ENCODE data around the gene KCNQ2. TPM values are rescaled to one million over a fixed set of nuclear protein-coding genes. Genes with fewer than 3 reads are reported as not detected.

KCNQ2 gene
- total RNA-seq, 4 donors from 2014 or later: not detected

DNA sequence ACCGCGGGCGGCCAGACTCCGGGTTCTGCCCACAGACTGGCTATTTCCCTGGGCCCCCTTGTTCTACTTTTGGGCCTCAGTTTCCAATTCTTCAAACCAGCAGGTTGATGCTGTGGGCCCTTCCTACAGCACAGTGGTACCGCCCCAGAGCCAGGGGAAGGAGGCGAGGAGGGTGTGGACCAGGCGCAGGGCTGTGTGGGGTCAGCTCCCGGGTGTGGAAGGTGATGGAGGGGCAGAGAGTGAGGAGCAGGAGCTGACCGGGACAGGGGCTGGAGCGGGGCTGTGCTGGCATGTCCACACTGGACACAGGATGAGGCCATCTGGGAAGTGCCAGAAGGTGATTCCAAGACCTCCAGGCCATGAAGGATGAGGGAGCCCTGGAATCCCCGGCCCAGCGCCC lies 76.2 kb downstream of the KCNQ2 start:
- TF ChIP-seq, protein P1, sequence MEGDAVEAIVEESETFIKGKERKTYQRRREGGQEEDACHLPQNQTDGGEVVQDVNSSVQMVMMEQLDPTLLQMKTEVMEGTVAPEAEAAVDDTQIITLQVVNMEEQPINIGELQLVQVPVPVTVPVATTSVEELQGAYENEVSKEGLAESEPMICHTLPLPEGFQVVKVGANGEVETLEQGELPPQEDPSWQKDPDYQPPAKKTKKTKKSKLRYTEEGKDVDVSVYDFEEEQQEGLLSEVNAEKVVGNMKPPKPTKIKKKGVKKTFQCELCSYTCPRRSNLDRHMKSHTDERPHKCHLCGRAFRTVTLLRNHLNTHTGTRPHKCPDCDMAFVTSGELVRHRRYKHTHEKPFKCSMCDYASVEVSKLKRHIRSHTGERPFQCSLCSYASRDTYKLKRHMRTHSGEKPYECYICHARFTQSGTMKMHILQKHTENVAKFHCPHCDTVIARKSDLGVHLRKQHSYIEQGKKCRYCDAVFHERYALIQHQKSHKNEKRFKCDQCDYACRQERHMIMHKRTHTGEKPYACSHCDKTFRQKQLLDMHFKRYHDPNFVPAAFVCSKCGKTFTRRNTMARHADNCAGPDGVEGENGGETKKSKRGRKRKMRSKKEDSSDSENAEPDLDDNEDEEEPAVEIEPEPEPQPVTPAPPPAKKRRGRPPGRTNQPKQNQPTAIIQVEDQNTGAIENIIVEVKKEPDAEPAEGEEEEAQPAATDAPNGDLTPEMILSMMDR (IDR thresholded peaks at IDR 0.05; ENCODE audit: low read depth): no peak

DNA sequence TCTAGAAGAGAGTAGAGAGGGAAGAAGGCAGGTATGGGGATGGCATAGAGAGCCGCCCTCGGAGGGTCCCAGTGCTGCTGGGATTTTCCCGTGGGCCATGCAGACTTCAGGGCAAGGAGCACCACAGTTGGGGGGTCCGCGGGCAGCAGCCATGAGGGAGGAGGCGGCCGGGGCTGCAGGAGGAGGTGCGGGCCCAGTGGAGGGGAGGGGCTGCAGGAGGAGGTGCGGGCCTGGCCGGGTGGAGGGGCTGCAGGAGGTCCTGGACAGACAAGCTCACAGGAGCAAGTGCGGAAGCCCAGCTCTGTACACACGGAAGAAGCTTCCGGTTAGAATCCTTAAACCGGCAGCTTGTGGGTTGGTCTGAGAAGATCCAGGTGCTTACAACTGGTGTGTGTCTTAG lies 76.7 kb downstream of the KCNQ2 start:
- TF ChIP-seq, protein P1 (IDR thresholded peaks at IDR 0.05; ENCODE audit: low read depth): no peak

DNA sequence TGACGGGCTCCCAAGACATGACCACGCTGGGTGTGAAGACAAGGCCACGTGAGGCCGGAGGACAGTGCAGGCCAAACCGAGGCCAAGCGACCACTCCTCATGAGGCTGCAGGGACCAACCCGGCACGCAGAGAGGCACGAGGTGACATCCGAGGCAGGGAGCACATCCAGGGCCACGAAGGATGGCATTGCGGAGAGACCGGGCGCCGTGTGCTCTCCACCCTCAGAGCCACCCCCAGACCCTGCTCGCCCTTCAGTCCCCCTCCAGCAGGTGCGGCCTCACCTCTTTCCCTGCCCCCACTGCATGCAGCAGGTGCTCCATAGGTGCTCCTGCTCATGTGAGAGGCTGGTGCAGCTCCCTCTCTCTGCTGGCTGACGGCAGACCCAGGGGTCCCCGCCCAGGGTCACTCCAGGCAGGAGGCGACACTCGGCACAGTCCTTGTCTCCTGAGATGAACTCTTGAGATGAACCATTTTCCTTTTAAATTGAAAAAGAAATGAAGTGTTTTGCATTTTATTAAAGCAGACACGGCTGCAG lies 77.5 kb downstream of the KCNQ2 start:
- TF ChIP-seq, protein P1 (IDR thresholded peaks at IDR 0.05; ENCODE audit: low read depth): no peak

DNA sequence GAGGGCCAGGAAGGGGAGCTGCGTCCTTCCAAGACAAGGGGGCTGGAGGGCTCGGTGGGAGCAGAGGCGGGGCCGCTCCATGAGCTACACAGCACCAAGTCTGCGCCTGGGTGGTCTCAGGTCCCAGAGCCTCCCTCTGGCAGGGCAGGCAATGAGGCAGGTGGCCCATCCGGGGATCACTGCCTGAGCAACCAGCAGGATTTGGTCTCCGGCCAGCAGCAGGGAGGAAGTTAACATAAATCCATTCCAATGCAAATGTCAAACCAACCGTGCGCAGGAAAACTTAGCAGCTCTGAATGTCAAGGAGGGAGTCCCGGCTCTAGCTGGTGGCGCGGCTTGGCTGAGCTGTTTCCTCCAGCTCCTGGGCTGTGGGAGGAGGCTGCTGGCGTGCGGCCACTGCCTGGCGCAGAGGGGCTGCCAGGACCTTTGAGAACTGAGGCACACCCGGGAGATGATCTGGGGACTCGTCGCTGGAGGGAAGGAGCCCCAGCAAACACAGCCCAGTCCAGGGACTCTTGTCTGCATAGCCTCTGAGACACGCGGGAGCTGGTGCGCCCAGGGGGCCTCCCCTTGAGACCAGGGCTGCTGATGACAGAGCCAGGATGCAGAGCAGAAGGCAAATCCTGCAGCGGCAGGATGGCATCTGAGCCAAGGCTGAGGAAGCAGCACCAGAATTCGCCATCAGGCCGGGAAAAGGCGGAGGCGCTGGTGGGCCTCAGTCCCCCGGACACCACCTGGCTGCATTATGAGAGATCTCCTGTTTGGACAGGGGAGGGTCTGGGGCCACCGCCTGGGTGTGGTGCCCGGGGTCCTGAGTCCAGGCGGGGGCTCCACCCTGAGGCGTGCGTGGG lies 78.2 kb downstream of the KCNQ2 start:
- TF ChIP-seq, protein P1 (IDR thresholded peaks at IDR 0.05; ENCODE audit: low read depth): no peak

- TF ChIP-seq, protein P1 (IDR thresholded peaks at IDR 0.05; ENCODE audit: low read depth): no peak
These were observed 78.9 kb downstream of the KCNQ2 start for GRCh38 chr20:63393566-63393965.

DNA sequence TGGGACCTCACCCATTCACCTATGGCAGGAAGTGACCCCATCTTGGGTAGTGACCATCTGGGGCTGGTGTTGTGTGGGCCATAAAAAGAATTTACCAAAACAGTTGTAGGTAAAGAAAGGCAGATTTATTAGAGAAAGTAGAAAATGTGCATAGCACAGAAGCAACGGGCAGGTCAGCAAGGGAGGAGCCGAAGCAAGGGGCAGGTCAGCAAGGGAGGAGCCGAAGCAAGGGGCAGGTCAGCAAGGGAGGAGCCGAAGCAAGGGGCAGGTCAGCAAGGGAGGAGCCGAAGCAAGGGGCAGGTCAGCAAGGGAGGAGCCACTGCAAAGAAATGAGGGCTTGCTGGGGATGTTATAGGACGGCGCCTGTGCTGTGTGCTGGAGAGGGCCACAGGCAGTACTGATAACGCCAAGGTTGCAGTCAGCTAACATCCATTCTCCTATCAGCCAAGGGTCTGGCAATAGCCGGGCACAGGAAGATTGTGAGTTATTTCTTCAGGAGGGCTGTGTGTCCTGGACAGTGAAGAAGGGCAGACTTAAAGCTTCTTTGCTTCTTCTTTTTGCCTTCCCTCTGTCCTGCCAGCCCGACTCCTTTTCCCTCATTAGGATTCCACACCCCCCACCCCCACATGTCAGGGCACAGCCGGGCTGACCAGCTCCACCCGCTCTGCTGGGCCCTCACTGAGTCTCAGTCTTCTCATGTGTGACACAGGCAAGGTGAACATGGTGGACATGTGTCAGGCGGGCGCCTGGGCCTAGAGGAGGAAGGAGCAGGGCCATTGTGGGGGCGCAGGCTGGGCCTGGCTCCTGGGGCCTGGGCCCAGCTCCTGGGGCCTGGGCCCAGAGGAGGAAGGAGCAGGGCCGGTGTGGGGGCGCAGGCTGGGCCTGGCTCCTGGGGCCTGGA lies 79.7 kb downstream of the KCNQ2 start:
- TF ChIP-seq, protein P1 (IDR thresholded peaks at IDR 0.05; ENCODE audit: low read depth): no peak

DNA sequence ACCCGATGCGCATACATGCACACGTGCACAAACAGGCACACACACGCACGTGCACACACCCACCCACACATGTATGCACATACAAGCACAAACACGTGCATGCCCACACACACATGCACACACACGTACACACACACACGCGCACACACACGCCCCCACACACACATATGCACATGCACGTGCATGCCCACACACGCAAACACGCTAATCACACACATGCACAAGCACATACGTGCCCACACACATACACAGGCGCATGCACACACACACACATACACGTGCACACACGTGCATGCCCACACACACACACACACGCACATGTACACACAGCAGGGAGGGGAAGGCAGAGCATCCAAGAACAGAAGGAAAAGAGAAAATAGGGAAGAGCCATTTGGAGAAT lies 84.5 kb downstream of the KCNQ2 start:
- TF ChIP-seq, protein P1 (IDR thresholded peaks at IDR 0.05; ENCODE audit: low read depth): no peak

Measured in subcutaneous adipose tissue (tissue), 4 donors.